GM10847 (cell line): ENCODE data around the gene UBTD1.

Experiments
- POLR2A ChIP-seq: IDR thresholded peaks from 2 replicates; pipeline ENCODE4 v1.6.1; 2011; ENCODE audit not compliant: insufficient read length; ENCODE audit errors: extremely low read depth

UBTD1 gene

GRCh38 chr10:97564776-97565175, 66.1 kb downstream of the UBTD1 start:
- no peak for TF ChIP-seq POLR2A

DNA sequence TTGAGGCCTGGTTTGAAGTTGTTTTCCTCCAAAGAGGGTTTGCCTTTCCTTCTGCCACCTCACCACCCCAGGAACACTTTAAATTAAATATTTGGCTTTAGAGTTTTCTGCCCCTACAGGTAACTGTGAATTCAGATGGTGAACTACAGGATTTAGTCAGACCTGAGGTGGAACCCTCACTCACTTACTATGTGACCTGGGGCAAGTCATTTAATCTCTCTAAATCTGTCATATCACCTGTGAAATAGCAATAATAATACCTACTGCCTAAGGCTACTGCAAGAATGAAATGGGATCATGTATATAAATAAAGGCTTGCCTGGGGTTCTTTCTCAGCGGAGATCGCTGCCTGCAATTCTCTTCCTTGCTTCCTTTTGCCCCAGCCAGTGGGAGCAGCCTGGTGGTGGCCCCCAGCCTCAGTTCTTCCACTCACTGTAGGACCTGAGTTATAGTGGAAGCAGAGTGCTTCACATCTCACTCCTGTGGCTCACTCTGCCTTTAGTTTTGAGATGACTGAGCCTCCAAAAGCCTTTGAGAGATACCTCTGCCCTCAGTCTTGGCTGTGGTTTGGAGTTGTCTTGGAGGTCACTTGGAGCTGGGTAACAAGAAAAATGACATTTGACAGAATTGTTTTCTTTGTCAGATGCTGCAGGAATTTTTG, 67.7 kb downstream of the UBTD1 start:
- no peak for TF ChIP-seq POLR2A

DNA sequence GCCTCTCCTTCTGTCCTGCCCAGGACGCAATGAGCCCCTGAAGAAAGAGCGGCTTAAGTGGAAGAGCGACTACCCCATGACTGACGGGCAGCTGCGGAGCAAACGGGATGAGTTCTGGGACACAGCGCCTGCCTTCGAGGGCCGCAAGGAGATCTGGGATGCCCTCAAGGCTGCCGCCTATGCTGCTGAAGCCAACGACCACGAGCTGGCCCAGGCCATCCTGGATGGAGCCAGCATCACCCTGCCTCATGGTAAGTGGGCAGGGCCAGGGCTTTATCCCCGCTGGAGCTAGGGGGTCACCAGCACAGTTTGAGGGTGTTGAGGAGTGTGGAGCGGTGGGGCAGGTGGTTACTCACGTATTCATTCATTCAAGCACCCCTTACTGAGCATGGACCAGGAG, 69.2 kb downstream of the UBTD1 start:
- no peak for TF ChIP-seq POLR2A

DNA sequence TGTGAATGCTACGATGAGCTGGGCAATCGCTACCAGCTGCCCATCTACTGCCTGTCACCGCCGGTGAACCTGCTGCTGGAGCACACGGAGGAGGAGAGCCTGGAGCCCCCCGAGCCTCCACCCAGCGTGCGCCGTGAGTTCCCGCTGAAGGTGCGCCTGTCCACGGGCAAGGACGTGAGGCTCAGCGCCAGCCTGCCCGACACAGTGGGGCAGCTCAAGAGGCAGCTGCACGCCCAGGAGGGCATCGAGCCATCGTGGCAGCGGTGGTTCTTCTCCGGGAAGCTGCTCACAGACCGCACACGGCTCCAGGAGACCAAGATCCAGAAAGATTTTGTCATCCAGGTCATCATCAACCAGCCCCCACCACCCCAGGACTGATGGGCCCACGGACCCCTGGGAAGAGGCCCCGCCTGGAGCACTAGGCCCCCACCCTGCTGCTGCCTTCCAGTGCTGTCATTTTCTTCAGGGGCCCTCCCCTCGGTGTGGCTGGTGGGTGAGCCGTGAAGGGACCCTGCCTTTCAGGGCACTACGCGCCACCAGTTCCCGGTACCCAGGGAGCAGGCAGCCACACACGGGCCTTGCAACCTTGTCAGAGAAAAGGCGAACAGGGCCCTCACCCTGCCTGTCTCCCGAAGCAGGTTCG, 71.5 kb downstream of the UBTD1 start:
- no peak for TF ChIP-seq POLR2A

DNA sequence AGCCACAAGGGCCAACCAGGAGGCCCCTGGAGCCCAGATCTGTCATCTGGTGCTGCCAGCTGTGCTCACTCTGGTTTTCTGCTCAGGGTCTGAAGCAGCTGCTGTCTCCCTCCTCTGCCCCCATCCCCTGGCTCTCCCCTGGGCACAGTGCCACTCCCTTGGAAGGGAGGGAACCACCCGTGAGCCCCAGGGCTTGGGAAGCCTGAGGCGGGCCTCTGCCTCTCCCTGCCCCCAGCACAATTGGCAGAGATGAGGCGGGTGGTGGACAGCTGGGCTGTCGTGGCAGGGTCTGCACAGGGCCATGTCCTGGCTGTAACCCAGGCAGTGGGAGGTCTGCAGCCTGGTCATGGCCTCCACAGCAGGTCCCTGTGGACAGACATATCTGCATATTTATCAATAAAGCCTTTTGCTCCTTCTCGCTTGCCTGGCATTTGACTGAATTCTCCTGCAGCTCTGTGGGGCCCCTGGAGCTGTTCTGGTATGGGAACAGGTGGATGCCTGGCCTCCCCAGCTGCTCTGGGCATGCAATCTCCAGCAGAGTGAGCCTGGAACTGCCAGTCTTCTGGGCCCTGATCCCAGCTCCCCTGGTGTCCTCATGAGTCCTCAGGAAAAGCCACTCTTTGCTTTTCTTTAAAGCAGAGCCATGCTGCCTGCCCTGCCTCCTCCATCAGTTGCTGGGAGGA, 72.2 kb downstream of the UBTD1 start:
- no peak for TF ChIP-seq POLR2A

DNA sequence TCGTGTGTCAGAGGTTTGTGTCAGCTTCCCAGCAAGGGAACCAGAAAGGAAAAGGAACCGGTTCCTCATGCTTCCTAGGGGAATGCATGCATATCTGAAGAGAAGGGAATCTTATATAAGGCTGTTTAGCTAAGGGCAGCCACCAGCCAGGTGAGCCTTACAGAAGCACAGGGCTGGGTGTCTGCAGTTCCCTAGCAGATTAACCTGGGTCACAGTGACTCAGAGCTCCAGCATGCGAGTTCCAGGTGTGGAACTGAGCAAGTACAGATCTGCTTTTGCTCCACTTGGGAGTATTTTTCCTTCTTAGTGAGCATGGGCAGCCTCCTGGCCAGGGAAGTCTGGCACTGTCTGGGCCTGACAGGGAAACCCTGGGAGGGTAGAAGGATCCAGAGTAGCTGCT, 72.9 kb downstream of the UBTD1 start:
- TF ChIP-seq POLR2A, result no peak

- no peak for TF ChIP-seq POLR2A
Observed at GRCh38 chr10:97572214-97572989, 73.7 kb downstream of the UBTD1 start, which contains the start of gene ANKRD2. ANKRD2 (plus strand) TSS chr10:97572779; CDS start chr10:97572789, 10 bp downstream.

- no peak for TF ChIP-seq POLR2A
Observed at GRCh38 chr10:97573021-97573420, 74.3 kb downstream of the UBTD1 start.

DNA sequence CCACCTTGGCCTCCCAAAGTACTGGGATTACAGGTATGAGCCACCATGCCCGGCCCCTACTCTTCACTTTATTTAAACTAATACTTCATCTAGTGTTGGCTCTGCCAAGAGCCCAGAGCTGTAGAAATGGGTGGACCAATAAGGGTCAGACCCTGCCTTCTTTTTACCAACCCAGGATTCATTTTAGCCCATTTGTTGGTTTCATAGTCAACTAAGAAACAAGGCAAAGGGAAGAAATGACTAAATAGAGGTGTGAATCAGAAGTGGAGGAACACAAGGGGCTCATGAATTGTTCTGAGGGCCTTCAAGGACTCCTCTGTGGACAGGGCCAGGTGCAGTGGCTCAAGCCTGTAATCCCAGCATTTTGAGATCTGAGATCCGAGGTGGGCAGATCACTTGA, 74.9 kb downstream of the UBTD1 start:
- TF ChIP-seq POLR2A, result no peak

- no peak for TF ChIP-seq POLR2A
Observed at GRCh38 chr10:97574374-97575126, 75.8 kb downstream of the UBTD1 start.

DNA sequence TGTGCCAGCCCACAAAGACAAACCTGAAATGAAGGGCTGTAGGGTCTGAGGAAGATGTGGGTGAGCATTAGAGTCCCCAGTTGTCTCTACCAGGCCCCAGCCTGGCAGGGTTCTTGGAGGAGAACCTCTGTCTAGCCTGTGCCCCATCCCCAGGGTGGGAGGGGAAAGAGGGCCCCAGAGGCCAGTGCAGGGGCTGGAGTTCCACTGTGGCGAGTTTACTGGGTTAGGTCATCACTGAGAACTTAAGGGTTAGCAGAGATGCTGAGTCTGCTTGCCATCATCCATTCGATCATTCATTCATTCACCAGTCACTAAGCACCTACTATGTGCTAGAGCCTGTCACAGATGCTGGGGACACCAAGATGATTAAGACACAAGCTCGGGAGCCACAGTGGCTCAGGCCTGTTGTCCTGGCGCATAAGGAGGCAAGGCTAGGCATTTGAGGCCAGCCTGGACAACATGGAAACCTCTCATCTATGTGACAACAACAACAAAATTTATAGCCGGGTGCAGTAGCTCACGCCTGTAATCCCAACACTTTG, 76.5 kb downstream of the UBTD1 start:
- TF ChIP-seq POLR2A, result no peak

GRCh38 chr10:97577701-97578100, 79.0 kb downstream of the UBTD1 start:
- no peak for TF ChIP-seq POLR2A

- TF ChIP-seq POLR2A, result no peak
Observed at GRCh38 chr10:97578171-97578844, 79.6 kb downstream of the UBTD1 start.
